Liver (tissue), 9 donors: Measurements from ENCODE around the gene SPAG9. TPM values are rescaled to one million over a fixed set of nuclear protein-coding genes. Genes with fewer than 3 reads are reported as not detected.

Experiments
- DNase-seq: peaks from one replicate; pipeline ENCODE4 v3.0.0-alpha.2; 2017; ENCODE audit warnings: low spot score
- H3K27ac ChIP-seq, 2 donors: one replicate each; pipeline ENCODE4 v1.7.0; 2013; ENCODE audit warnings: inconsistent platforms in 2 of 2, low read length in 2 of 2, control low read depth in 1 of 2, low read depth in 1 of 2, mild to moderate bottlenecking in 1 of 2
- H3K27me3 ChIP-seq, 4 donors: one replicate each; pipeline versions ENCODE4 v1.6.1 to v1.7.0; 2013; ENCODE audit warnings: low read length in 3 of 4, inconsistent platforms in 1 of 4, mild to moderate bottlenecking in 1 of 4, moderate library complexity in 1 of 4; ENCODE audit not compliant: control insufficient read depth in 4 of 4, insufficient read depth in 4 of 4
- H3K36me3 ChIP-seq, 4 donors: one replicate each; pipeline versions ENCODE4 v1.6.1 to v1.7.0; 2013; ENCODE audit warnings: low read length in 3 of 4, mild to moderate bottlenecking in 3 of 4, low read depth in 1 of 4, moderate library complexity in 1 of 4; ENCODE audit not compliant: control insufficient read depth in 4 of 4, insufficient read depth in 3 of 4
- H3K4me1 ChIP-seq, 4 donors: one replicate each; pipeline versions ENCODE4 v1.6.1 to v1.7.0; 2013; ENCODE audit warnings: low read length in 3 of 4, mild to moderate bottlenecking in 3 of 4, moderate library complexity in 1 of 4; ENCODE audit not compliant: control insufficient read depth in 4 of 4, insufficient read depth in 4 of 4
- H3K4me3 ChIP-seq, 3 donors: one replicate each; pipeline versions ENCODE4 v1.6.1 to v1.7.0; 2013; ENCODE audit warnings: low read length in 3 of 3, control low read depth in 1 of 3, low read depth in 1 of 3, mild to moderate bottlenecking in 1 of 3
- H3K9ac ChIP-seq, 2 donors: one replicate each; pipeline ENCODE4 v1.7.0; 2013; ENCODE audit warnings: low read length in 2 of 2, mild to moderate bottlenecking in 2 of 2, moderate library complexity in 2 of 2, control low read depth in 1 of 2, low read depth in 1 of 2
- H3K9me3 ChIP-seq, 4 donors: one replicate each; pipeline versions ENCODE4 v1.6.1 to v1.7.0; 2013; ENCODE audit warnings: low read length in 3 of 4; ENCODE audit not compliant: control insufficient read depth in 4 of 4
- EGR1 ChIP-seq, 2 donors: IDR thresholded peaks; 2 replicates each; pipeline ENCODE4 v1.6.1; 2016 to 2018; ENCODE audit warnings: antibody characterized with exemption in 2 of 2, low read depth in 2 of 2
- GABPA ChIP-seq, 2 donors: IDR thresholded peaks in 1 of 2; conservative IDR thresholded peaks in 1 of 2; 2 replicates each; pipeline ENCODE4 v1.6.1; 2016; ENCODE audit warnings: antibody characterized with exemption in 2 of 2, mild to moderate bottlenecking in 1 of 2, moderate library complexity in 1 of 2
- HNF4A ChIP-seq, 2 donors: conservative IDR thresholded peaks; 2 replicates each; pipeline ENCODE4 v1.6.1; 2016; ENCODE audit warnings: antibody characterized with exemption in 2 of 2, mild to moderate bottlenecking in 2 of 2
- JUND ChIP-seq, 2 donors: IDR thresholded peaks; 2 replicates each; pipeline ENCODE4 v1.6.1; 2016; ENCODE audit warnings: antibody characterized with exemption in 2 of 2
- RAD21 ChIP-seq, 2 donors: IDR thresholded peaks; 2 replicates each; pipeline ENCODE4 v1.6.1; 2016; ENCODE audit warnings: antibody characterized with exemption in 2 of 2, mild to moderate bottlenecking in 2 of 2
- REST ChIP-seq: IDR thresholded peaks from 2 replicates; pipeline ENCODE4 v1.6.1; 2016; ENCODE audit warnings: antibody characterized with exemption, mild to moderate bottlenecking
- RXRA ChIP-seq, 2 donors: IDR thresholded peaks; 2 replicates each; pipeline ENCODE4 v1.6.1; 2017 to 2018; ENCODE audit warnings: antibody characterized with exemption in 2 of 2, mild to moderate bottlenecking in 1 of 2
- ZBTB33 ChIP-seq: IDR thresholded peaks from 2 replicates; pipeline ENCODE4 v1.6.1; 2016; ENCODE audit warnings: antibody characterized with exemption
- WGBS: extraction: QIAGEN DNeasy Blood & Tissue Kit; methylation state at CpG from one replicate; pipeline ENCODE4 v1.1.7; 2013; 5-methylcytosine and 5-hydroxymethylcytosine counted together
- polyA plus RNA-seq, 2 donors: library from polyadenylated mRNA; stranded (reverse) in 1 of 2; unstranded in 1 of 2; fragments of 200-250 nt in 1 of 2; fragments of >200 nt in 1 of 2; fragmentation: Nextera tagmentation in 1 of 2; extraction: Ambion mirVana in 1 of 2; gene quantifications; one replicate each; pipeline versions ENCODE4 v1.2.1 to v1.2.3, GENCODE V29; 2013 to 2015
- total RNA-seq, 2 donors: library from RNA; depleted of rRNA; stranded (reverse); fragments of >200 nt; gene quantifications; one replicate each; pipeline ENCODE4 v1.2.3, GENCODE V29; 2014
- TF ChIP-seq, protein P1 (sequence below): fragments of 150-350 bp; IDR thresholded peaks from 2 replicates; pipeline ENCODE4 v1.5.1; 2017; ENCODE audit warnings: improper control_type of control experiment, low read depth, low read length; ENCODE audit not compliant: missing input control
- TF ChIP-seq, protein P2 (sequence below): IDR thresholded peaks from 2 replicates; pipeline ENCODE4 v1.6.1; 2016; ENCODE audit warnings: antibody characterized with exemption
- donor health status: healthy.
- donor health status: healthy.
- donor health status: healthy.
- donor health status: healthy.
- donor health status: healthy.

The SPAG9 gene
- total and polyA plus RNA-seq, 4 donors = 12.0 to 94.0 (median 18.4) TPM

DNA sequence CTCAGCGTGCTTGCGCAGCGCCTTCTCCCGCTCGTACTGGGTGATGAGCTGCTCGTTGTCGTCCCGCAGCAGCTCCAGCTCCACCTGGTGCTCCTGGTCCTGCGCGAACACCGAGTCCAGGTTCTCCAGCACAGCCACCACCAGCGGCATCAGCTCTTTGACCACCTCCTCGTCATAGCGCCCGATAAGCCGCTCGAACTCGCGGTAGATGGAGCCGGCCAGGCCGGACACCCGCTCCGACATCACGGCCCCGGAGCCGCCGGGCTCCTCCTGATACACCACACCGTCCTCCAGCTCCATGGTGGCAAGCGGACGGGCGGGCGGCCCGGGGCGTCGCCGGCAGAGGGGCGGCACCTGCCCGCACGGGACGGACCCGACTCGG is 320 bp downstream of the SPAG9 start:
- under 1% methylated on average over 42 of the region's 42 CpGs for WGBS
- DNase-seq = no peak

DNA sequence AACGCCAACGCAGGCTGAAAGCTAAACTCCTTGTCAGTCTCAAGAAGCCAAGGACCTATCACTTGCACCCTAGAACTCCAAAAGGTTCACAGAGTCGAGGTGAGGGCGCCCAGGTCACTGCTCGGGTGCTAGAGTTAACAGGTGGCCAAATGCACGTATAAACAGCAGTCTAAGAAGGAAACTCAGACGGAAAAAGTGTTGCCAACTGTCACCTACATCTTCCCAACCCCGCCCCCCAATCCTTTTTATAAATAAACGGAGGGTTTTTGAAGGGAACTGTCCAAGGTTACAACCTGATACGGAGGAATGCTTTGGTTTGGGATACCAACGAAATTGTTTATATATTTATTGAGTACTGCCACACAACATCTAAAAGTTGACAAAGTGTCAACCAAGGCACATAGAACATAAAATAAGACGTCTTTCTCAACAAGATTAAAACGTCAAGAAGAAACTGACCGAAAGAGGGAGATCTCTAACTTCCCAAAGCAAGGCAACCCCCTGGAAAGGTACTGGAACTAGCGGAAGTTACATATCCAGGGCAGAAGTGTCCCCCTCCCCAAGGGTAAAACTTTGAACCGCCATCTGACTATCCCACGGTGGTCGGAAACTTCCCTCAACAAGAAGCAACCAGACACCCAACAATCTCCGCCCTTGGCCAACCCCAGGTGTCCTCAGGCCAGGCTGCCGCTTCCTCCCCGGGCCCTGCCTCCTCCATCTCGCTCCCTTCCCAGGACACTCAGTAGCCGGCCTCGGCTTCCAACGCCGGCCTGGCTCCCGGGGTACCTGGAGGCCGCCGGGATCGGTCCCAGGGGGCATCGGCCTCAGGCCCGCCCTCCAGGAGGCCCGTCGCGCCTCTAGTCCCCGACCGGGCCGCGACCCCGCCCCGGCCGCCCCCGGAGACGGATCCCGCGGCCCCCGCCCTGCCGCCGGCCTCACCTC is 982 bp downstream of the SPAG9 start:
- H3K27me3 ChIP-seq = no peaks in the 10 kb centered on the region
- under 1% methylated on average over 49 of the region's 49 CpGs for WGBS
- no peaks in the 10 kb centered on the region for H3K9me3 ChIP-seq
- H3K9ac ChIP-seq = peak overlapping the region; percentile 82
- H3K27ac ChIP-seq = peak overlapping the region; percentile 89 to 98
- TF ChIP-seq, protein P1, sequence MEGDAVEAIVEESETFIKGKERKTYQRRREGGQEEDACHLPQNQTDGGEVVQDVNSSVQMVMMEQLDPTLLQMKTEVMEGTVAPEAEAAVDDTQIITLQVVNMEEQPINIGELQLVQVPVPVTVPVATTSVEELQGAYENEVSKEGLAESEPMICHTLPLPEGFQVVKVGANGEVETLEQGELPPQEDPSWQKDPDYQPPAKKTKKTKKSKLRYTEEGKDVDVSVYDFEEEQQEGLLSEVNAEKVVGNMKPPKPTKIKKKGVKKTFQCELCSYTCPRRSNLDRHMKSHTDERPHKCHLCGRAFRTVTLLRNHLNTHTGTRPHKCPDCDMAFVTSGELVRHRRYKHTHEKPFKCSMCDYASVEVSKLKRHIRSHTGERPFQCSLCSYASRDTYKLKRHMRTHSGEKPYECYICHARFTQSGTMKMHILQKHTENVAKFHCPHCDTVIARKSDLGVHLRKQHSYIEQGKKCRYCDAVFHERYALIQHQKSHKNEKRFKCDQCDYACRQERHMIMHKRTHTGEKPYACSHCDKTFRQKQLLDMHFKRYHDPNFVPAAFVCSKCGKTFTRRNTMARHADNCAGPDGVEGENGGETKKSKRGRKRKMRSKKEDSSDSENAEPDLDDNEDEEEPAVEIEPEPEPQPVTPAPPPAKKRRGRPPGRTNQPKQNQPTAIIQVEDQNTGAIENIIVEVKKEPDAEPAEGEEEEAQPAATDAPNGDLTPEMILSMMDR = peak; percentile 5
- TF ChIP-seq GABPA (IDR thresholded peaks at IDR 0.05 in 1 of 2, conservative IDR thresholded peaks at IDR 0.05 in 1 of 2) (no peak), ZBTB33 (no peak), RXRA (IDR thresholded peaks at IDR 0.05) (peak in 1 of 2 donors; percentile 15), RAD21 (IDR thresholded peaks at IDR 0.05) (peak; percentile 48 to 64), REST (peak; percentile 94)
- TF ChIP-seq, protein P2, sequence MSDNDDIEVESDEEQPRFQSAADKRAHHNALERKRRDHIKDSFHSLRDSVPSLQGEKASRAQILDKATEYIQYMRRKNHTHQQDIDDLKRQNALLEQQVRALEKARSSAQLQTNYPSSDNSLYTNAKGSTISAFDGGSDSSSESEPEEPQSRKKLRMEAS = peak; percentile 24
- H3K36me3 ChIP-seq = no peaks in the 10 kb centered on the region
- peak overlapping the region; percentile 74 to 100 (median 84) for H3K4me3 ChIP-seq
- peaks cover 5 to 42% (median 30%) of the 10 kb centered on the region in 4 donors for H3K4me1 ChIP-seq
- peak; percentile 54 for DNase-seq

More for the DNA sequence above, 320 bp downstream of the SPAG9 start:
- TF ChIP-seq, protein P2 = no peak
- no peak for TF ChIP-seq ZBTB33
- no peak for TF ChIP-seq JUND (IDR thresholded peaks at IDR 0.05)
- no peak for TF ChIP-seq EGR1 (IDR thresholded peaks at IDR 0.05; ENCODE audit: low read depth in 2 of 2)
- TF ChIP-seq HNF4A (conservative IDR thresholded peaks at IDR 0.05) = no peak
- Histone ChIP-seq H3K9ac (peak overlapping the region; percentile 82), H3K36me3 (no peaks in the 10 kb centered on the region), H3K27me3 (no peaks in the 10 kb centered on the region), H3K9me3 (no peaks in the 10 kb centered on the region), H3K4me1 (peaks cover 5 to 42% (median 33%) of the 10 kb centered on the region in 4 donors), H3K27ac (peak overlapping the region; percentile 89 to 98), H3K4me3 (peak overlapping the region; percentile 74 to 100 (median 84))
